PC-9 (cell line): ENCODE results near the gene ZNF28. TPM values are rescaled to one million over a fixed set of nuclear protein-coding genes. Genes with fewer than 3 reads are reported as not detected.
"Not testable (repeated sequence)": the region's sequence is repeated elsewhere in the genome, so short reads cannot be mapped to it uniquely, and the experiment has no call there.

Experiments
- BruUV-seq: library from RNA; stranded (reverse); fragments of 400-500 nt; replicated peaks from 2 replicates; lab custom pipeline; 2021; lab: Mats Ljungman, UMichigan
- CTCF ChIA-PET: fragments of 300-600 bp; sonication (Branson Sonifier 250); formaldehyde crosslinking; loops from one replicate; lab custom pipeline; 2022; ENCODE audit warnings: antibody characterized with exemption; lab: Charles Lee
- POLR2A ChIA-PET: fragments of 300-600 bp; sonication (Branson Sonifier 250); formaldehyde crosslinking; loops from one replicate; lab custom pipeline; 2022; ENCODE audit warnings: antibody characterized with exemption; ENCODE audit not compliant: unreplicated experiment; lab: Charles Lee
- DNase-seq, 2 experiments: peaks; one replicate each; pipeline versions ENCODE4 v3.0.0 to v3.0.0-alpha.2; 2015 to 2022; ENCODE audit warnings: mixed read lengths in 1 of 2
- H2AFZ ChIP-seq: fragments of 200-600 bp; sonication (generic); 2 replicates; pipeline ENCODE4 v1.8.1; 2017; ENCODE audit warnings: antibody characterized with exemption
- H3F3A ChIP-seq: fragments of 200-600 bp; sonication (generic); 2 replicates; pipeline ENCODE4 v1.8.1; 2017; ENCODE audit warnings: antibody characterized with exemption, mild to moderate bottlenecking, low read depth; ENCODE audit not compliant: insufficient read depth
- H3K27ac ChIP-seq: fragments of 200-600 bp; sonication (generic); 2 replicates; pipeline ENCODE4 v1.6.1; 2016; ENCODE audit warnings: mixed run types
- H3K27me3 ChIP-seq: fragments of 200-600 bp; sonication (generic); 2 replicates; pipeline ENCODE4 v1.6.1; 2016; ENCODE audit warnings: low read depth, mixed run types; ENCODE audit not compliant: insufficient read depth
- H3K36me3 ChIP-seq: fragments of 200-600 bp; sonication (generic); 2 replicates; pipeline ENCODE4 v1.6.1; 2016; ENCODE audit warnings: low read depth, mixed run types
- H3K4me1 ChIP-seq: fragments of 200-600 bp; sonication (generic); replicated peaks from 2 replicates; pipeline ENCODE4 v1.6.1; 2016; ENCODE audit warnings: mixed run types; ENCODE audit not compliant: insufficient read depth
- H3K4me2 ChIP-seq: fragments of 200-600 bp; sonication (generic); 2 replicates; pipeline ENCODE4 v1.6.1; 2017; ENCODE audit warnings: mixed run types
- H3K4me3 ChIP-seq: fragments of 200-600 bp; sonication (generic); 2 replicates; pipeline ENCODE4 v1.6.1; 2016; ENCODE audit warnings: mixed run types
- H3K79me2 ChIP-seq: fragments of 200-600 bp; sonication (generic); 2 replicates; pipeline ENCODE4 v1.6.1; 2017; ENCODE audit warnings: low read depth, mixed run types
- H3K9me2 ChIP-seq: fragments of 200-600 bp; sonication (generic); 2 replicates; pipeline ENCODE4 v1.8.1; 2017; ENCODE audit warnings: mild to moderate bottlenecking; ENCODE audit not compliant: insufficient read depth
- H3K9me3 ChIP-seq: fragments of 200-600 bp; sonication (generic); 2 replicates; pipeline ENCODE4 v1.8.1; 2016; ENCODE audit warnings: low read depth; ENCODE audit not compliant: insufficient read depth
- H4K20me1 ChIP-seq: fragments of 200-600 bp; sonication (generic); 2 replicates; pipeline ENCODE4 v1.8.1; 2017; ENCODE audit not compliant: insufficient read depth
- EZH2 ChIP-seq: fragments of 200-600 bp; sonication (generic); IDR thresholded peaks from 2 replicates; pipeline ENCODE4 v1.8.0; 2017; ENCODE audit warnings: antibody characterized with exemption, low read depth
- intact Hi-C: fragments of 100-400 bp; cut with micrococcal nuclease; formaldehyde crosslinking; loops from one replicate; pipeline ENCODE4 v1.10.0; 2022; ENCODE audit not compliant: unreplicated experiment
- total RNA-seq: library from RNA; stranded (reverse); gene quantifications from 2 replicates; pipeline ENCODE4 v1.2.3, GENCODE V29; 2021
- TF ChIP-seq, protein P1 (sequence below): fragments of 200-600 bp; sonication (generic); conservative IDR thresholded peaks from 2 replicates; pipeline ENCODE4 v1.6.1; 2017; ENCODE audit warnings: mixed run types, antibody characterized with exemption, mild to moderate bottlenecking, moderate library complexity

The ZNF28 gene
- total RNA-seq, 1 experiment from 2014 or later: 29.5 TPM

GRCh38 chr19:52823676-52824075 lies 2.2 kb upstream of the ZNF28 start:
- no peaks in the 10 kb centered on the region for H3K27me3 ChIP-seq
- H2AFZ ChIP-seq: no peak overlapping the region
- no TSS peak for BruUV-seq
- ChIA-PET CTCF (no interaction called here), POLR2A (no interaction called here)
- no peaks in the 10 kb centered on the region for H3K9me2 ChIP-seq
- DNase-seq: no peak
- no peak overlapping the region for H3K4me2 ChIP-seq
- H4K20me1 ChIP-seq: no peaks in the 10 kb centered on the region
- peaks cover 7% of the 10 kb centered on the region; the same call in 1 of the 2 replicates for H3K79me2 ChIP-seq
- intact Hi-C loops: no loop called here
- H3F3A ChIP-seq: no peaks in the 10 kb centered on the region
- H3K4me3 ChIP-seq: no peak overlapping the region
- no peak overlapping the region for H3K27ac ChIP-seq
- peaks cover 25% of the 10 kb centered on the region for H3K9me3 ChIP-seq
- H3K4me1 ChIP-seq: no peaks in the 10 kb centered on the region
- H3K36me3 ChIP-seq: no peaks in the 10 kb centered on the region
- TF ChIP-seq, protein P1, sequence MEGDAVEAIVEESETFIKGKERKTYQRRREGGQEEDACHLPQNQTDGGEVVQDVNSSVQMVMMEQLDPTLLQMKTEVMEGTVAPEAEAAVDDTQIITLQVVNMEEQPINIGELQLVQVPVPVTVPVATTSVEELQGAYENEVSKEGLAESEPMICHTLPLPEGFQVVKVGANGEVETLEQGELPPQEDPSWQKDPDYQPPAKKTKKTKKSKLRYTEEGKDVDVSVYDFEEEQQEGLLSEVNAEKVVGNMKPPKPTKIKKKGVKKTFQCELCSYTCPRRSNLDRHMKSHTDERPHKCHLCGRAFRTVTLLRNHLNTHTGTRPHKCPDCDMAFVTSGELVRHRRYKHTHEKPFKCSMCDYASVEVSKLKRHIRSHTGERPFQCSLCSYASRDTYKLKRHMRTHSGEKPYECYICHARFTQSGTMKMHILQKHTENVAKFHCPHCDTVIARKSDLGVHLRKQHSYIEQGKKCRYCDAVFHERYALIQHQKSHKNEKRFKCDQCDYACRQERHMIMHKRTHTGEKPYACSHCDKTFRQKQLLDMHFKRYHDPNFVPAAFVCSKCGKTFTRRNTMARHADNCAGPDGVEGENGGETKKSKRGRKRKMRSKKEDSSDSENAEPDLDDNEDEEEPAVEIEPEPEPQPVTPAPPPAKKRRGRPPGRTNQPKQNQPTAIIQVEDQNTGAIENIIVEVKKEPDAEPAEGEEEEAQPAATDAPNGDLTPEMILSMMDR: no peak
- no peak for TF ChIP-seq EZH2

- TSS peak; percentile 86 for BruUV-seq
- peak in 1 of 2 experiments; percentile 21 for DNase-seq
- intact Hi-C loops: not testable (repeated sequence)
These were observed 795 bp downstream of the ZNF28 start for GRCh38 chr19:52820472-52821203.

GRCh38 chr19:52809801-52810200 lies 11.6 kb downstream of the ZNF28 start:
- CTCF ChIA-PET: no interaction called here
- DNase-seq: no peak
- peaks cover 44% of the 10 kb centered on the region for H3K36me3 ChIP-seq

More at GRCh38 chr19:52820472-52821203, 795 bp downstream of the ZNF28 start:
- Histone ChIP-seq H2AFZ (peak overlapping the region; percentile 100), H3K4me2 (peak overlapping the region; percentile 93), H3K4me3 (peak overlapping the region; percentile 92), H3K36me3 (peaks cover 11% of the 10 kb centered on the region; the same call in 1 of the 2 replicates), H3K9me3 (peaks cover 22% of the 10 kb centered on the region)
- POLR2A ChIA-PET, H4K20me1 ChIP-seq, H3F3A ChIP-seq, H3K27me3 ChIP-seq, H3K79me2 ChIP-seq, H3K9me2 ChIP-seq, H3K27ac ChIP-seq, H3K4me1 ChIP-seq: not testable (repeated sequence)
- CTCF ChIA-PET: interaction anchor here (0.7 kb wide), 1 partner anchor 222 kb away, joined by 4 read pairs; no protein-coding TSS in a partner anchor

GRCh38 chr19:52799950-52800640 lies 21.3 kb downstream of the ZNF28 start:
- intact Hi-C loops, BruUV-seq, H3K9me2 ChIP-seq, H3F3A ChIP-seq, H2AFZ ChIP-seq, H3K79me2 ChIP-seq, H3K27me3 ChIP-seq, CTCF ChIA-PET, H3K27ac ChIP-seq, POLR2A ChIA-PET, H4K20me1 ChIP-seq, H3K4me3 ChIP-seq, DNase-seq, H3K4me2 ChIP-seq, H3K4me1 ChIP-seq: not testable (repeated sequence)
- H3K36me3 ChIP-seq: peaks cover 45% of the 10 kb centered on the region
- H3K9me3 ChIP-seq: peaks cover 82% of the 10 kb centered on the region

More at GRCh38 chr19:52809801-52810200, 11.6 kb downstream of the ZNF28 start:
- no peaks in the 10 kb centered on the region for H3F3A ChIP-seq
- peaks cover 36% of the 10 kb centered on the region for H3K9me3 ChIP-seq
- H2AFZ ChIP-seq: no peak overlapping the region
- H3K79me2 ChIP-seq: no peaks in the 10 kb centered on the region
- BruUV-seq: no TSS peak
- H3K27ac ChIP-seq: no peak overlapping the region
- no peaks in the 10 kb centered on the region for H3K4me1 ChIP-seq
- TF ChIP-seq EZH2: no peak
- TF ChIP-seq, protein P1: no peak
- no peak overlapping the region for H3K4me3 ChIP-seq
- H3K4me2 ChIP-seq: no peak overlapping the region
- no peaks in the 10 kb centered on the region for H3K27me3 ChIP-seq
- no peaks in the 10 kb centered on the region for H3K9me2 ChIP-seq
- POLR2A ChIA-PET: no interaction called here
- intact Hi-C loops: no loop called here
- H4K20me1 ChIP-seq: no peaks in the 10 kb centered on the region
